ENCODE measurements around the gene IPO4. TPM values are rescaled to one million over a fixed set of nuclear protein-coding genes. Genes with fewer than 3 reads are reported as not detected.

The IPO4 gene
- total RNA-seq, 1 experiment from 2014 or later: 157 TPM

- peaks cover 9% of the 10 kb centered on the region for H3K4me1 ChIP-seq (ENCODE audit: insufficient read depth, low read length, poor library complexity, severe bottlenecking)
- BruUV-seq (replicated peaks): no TSS peak
- DNase-seq (ENCODE audit: low spot score): no peak
- no peak overlapping the region for H3K27ac ChIP-seq (ENCODE audit: low read depth, low read length, poor library complexity, severe bottlenecking)
- H3K36me3 ChIP-seq (ENCODE audit: insufficient read depth, low read length, poor library complexity, severe bottlenecking): peaks cover 62% of the 10 kb centered on the region
- H3K9me3 ChIP-seq (ENCODE audit: low read depth, low read length, poor library complexity, severe bottlenecking): no peaks in the 10 kb centered on the region
- TF ChIP-seq EZH2 (IDR thresholded peaks at IDR 0.05; ENCODE audit: borderline replicate concordance, low read depth, low read length, poor library complexity, severe bottlenecking) (no peak), CTCF (conservative IDR thresholded peaks at IDR 0.05; ENCODE audit: low read depth, low read length) (no peak)
- H3K4me3 ChIP-seq (ENCODE audit: low read depth, low read length, poor library complexity, severe bottlenecking): no peak overlapping the region
- ChIA-PET CTCF (no interaction called here), POLR2A (ENCODE audit: low non-redundant PET) (no interaction called here)
- intact Hi-C loops (cut with micrococcal nuclease; ENCODE audit: unreplicated experiment): no loop called here
- no peaks in the 10 kb centered on the region for H3K27me3 ChIP-seq (replicated peaks; ENCODE audit: insufficient read depth, low read depth, low read length, poor library complexity)
Observed at GRCh38 chr14:24184104-24184970, 4.3 kb downstream of the IPO4 start.

DNA sequence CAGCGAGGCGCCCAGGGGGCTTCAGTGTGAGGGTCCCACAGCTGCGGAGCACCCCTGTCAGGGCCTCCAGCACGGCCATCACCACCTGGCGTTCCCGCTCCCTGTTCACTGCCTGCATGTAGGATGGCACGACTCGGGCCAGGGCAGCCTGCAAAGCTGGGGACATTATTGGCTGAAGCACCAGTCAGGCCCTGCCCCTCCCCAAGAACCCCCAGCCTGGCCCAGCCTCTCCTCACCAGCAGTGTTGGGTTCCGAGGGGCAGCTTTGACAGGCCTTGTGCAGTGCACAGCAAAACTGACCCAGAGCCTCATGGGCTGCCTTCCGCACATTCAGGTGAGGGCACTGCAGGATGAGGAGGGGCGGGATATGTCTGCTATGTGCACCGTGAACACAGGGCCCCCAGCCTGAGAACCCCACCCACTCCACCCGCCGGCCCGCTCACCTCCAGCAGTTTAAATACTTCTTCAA is 5.6 kb downstream of the IPO4 start:
- Histone ChIP-seq H3K27me3 (replicated peaks; ENCODE audit: insufficient read depth, low read depth, low read length, poor library complexity) (no peaks in the 10 kb centered on the region), H3K9me3 (ENCODE audit: low read depth, low read length, poor library complexity, severe bottlenecking) (no peaks in the 10 kb centered on the region), H3K4me1 (ENCODE audit: insufficient read depth, low read length, poor library complexity, severe bottlenecking) (peaks cover 5% of the 10 kb centered on the region), H3K27ac (ENCODE audit: low read depth, low read length, poor library complexity, severe bottlenecking) (no peak overlapping the region), H3K36me3 (ENCODE audit: insufficient read depth, low read length, poor library complexity, severe bottlenecking) (peaks cover 71% of the 10 kb centered on the region), H3K4me3 (ENCODE audit: low read depth, low read length, poor library complexity, severe bottlenecking) (no peak overlapping the region)
- BruUV-seq (replicated peaks): no TSS peak
- DNase-seq (ENCODE audit: low spot score): no peak
- TF ChIP-seq EZH2 (IDR thresholded peaks at IDR 0.05; ENCODE audit: borderline replicate concordance, low read depth, low read length, poor library complexity, severe bottlenecking): no peak
- no peak for TF ChIP-seq CTCF (conservative IDR thresholded peaks at IDR 0.05; ENCODE audit: low read depth, low read length)
- CTCF ChIA-PET: no interaction called here
- intact Hi-C loops (cut with micrococcal nuclease; ENCODE audit: unreplicated experiment): no loop called here
- POLR2A ChIA-PET (ENCODE audit: low non-redundant PET): no interaction called here

- intact Hi-C loops (cut with micrococcal nuclease; ENCODE audit: unreplicated experiment): no loop called here
- ChIA-PET POLR2A (ENCODE audit: low non-redundant PET) (no interaction called here), CTCF (interaction anchor here (1.3 kb wide), 1 partner anchor 21 kb away, joined by 4 read pairs; the partner anchor contains the start of gene IRF9)
- peaks cover 71% of the 10 kb centered on the region for H3K36me3 ChIP-seq (ENCODE audit: insufficient read depth, low read length, poor library complexity, severe bottlenecking)
- no TSS peak for BruUV-seq (replicated peaks)
- no peaks in the 10 kb centered on the region for H3K9me3 ChIP-seq (ENCODE audit: low read depth, low read length, poor library complexity, severe bottlenecking)
- no peak overlapping the region for H3K4me3 ChIP-seq (ENCODE audit: low read depth, low read length, poor library complexity, severe bottlenecking)
- H3K27ac ChIP-seq (ENCODE audit: low read depth, low read length, poor library complexity, severe bottlenecking): no peak overlapping the region
- TF ChIP-seq CTCF (conservative IDR thresholded peaks at IDR 0.05; ENCODE audit: low read depth, low read length): no peak
- TF ChIP-seq EZH2 (IDR thresholded peaks at IDR 0.05; ENCODE audit: borderline replicate concordance, low read depth, low read length, poor library complexity, severe bottlenecking): no peak
- no peaks in the 10 kb centered on the region for H3K27me3 ChIP-seq (replicated peaks; ENCODE audit: insufficient read depth, low read depth, low read length, poor library complexity)
- no peak for DNase-seq (ENCODE audit: low spot score)
- H3K4me1 ChIP-seq (ENCODE audit: insufficient read depth, low read length, poor library complexity, severe bottlenecking): no peaks in the 10 kb centered on the region
Observed at GRCh38 chr14:24182110-24182882, 6.3 kb downstream of the IPO4 start.
